ENCODE measurements around the gene BMAL1.

GRCh38 chr11:13367115-13367514 lies 89.5 kb downstream of the BMAL1 start:
- TF ChIP-seq CTCF (IDR thresholded peaks at IDR 0.05 in 4 of 5, conservative IDR thresholded peaks at IDR 0.05 in 1 of 5): no peak
- TF ChIP-seq POLR2A (IDR thresholded peaks at IDR 0.05): no peak

All from gastrocnemius medialis (tissue), 4 donors.